Endothelial cell (in vitro differentiated cells): ENCODE results near the gene BLOC1S5. TPM values are rescaled to one million over a fixed set of nuclear protein-coding genes. Genes with fewer than 3 reads are reported as not detected.
A peak's percentile ranks its signal among the peaks of the same experiment; 100 is the strongest.

ENCODE experiments used
- DNase-seq: peaks from one replicate; pipeline ENCODE4 v3.0.0; 2021; ENCODE audit warnings: low spot score
- H3K27ac Mint-ChIP-seq: one replicate; pipeline ENCODE4 v1.8.0; 2021; ENCODE audit warnings: mixed read lengths, inconsistent platforms; ENCODE audit not compliant: unreplicated experiment
- H3K27me3 Mint-ChIP-seq: one replicate; pipeline ENCODE4 v1.8.0; 2021; ENCODE audit warnings: mild to moderate bottlenecking, moderate library complexity, mixed read lengths, inconsistent platforms; ENCODE audit not compliant: unreplicated experiment
- H3K36me3 Mint-ChIP-seq: one replicate; pipeline ENCODE4 v1.8.0; 2021; ENCODE audit warnings: mild to moderate bottlenecking, low read depth, mixed read lengths, inconsistent platforms; ENCODE audit not compliant: unreplicated experiment
- H3K4me1 Mint-ChIP-seq: one replicate; pipeline ENCODE4 v1.8.0; 2021; ENCODE audit warnings: mild to moderate bottlenecking, mixed read lengths, inconsistent platforms; ENCODE audit not compliant: unreplicated experiment
- H3K4me3 Mint-ChIP-seq: one replicate; pipeline ENCODE4 v1.8.0; 2021; ENCODE audit warnings: mild to moderate bottlenecking, mixed read lengths, inconsistent platforms; ENCODE audit not compliant: unreplicated experiment
- H3K9me3 Mint-ChIP-seq: one replicate; pipeline ENCODE4 v1.8.0; 2021; ENCODE audit warnings: mixed read lengths, inconsistent platforms; ENCODE audit not compliant: unreplicated experiment
- CTCF ChIP-seq: fragments of 200-600 bp; sonication (generic); IDR thresholded peaks from one replicate; pipeline ENCODE4 v1.5.0; 2021; ENCODE audit warnings: antibody characterized with exemption; ENCODE audit not compliant: unreplicated experiment
- total RNA-seq: library from RNA; stranded (reverse); fragmentation: NEBNext Ultra II Directional; extraction: Animal tissue kit (Norgen Biotek cat#: 25700); gene quantifications from one replicate; pipeline ENCODE4 v1.2.1, GENCODE V29; 2021; ENCODE audit not compliant: unreplicated experiment

BLOC1S5 gene
- total RNA-seq, 1 donor from 2014 or later: 13.2 TPM

DNA sequence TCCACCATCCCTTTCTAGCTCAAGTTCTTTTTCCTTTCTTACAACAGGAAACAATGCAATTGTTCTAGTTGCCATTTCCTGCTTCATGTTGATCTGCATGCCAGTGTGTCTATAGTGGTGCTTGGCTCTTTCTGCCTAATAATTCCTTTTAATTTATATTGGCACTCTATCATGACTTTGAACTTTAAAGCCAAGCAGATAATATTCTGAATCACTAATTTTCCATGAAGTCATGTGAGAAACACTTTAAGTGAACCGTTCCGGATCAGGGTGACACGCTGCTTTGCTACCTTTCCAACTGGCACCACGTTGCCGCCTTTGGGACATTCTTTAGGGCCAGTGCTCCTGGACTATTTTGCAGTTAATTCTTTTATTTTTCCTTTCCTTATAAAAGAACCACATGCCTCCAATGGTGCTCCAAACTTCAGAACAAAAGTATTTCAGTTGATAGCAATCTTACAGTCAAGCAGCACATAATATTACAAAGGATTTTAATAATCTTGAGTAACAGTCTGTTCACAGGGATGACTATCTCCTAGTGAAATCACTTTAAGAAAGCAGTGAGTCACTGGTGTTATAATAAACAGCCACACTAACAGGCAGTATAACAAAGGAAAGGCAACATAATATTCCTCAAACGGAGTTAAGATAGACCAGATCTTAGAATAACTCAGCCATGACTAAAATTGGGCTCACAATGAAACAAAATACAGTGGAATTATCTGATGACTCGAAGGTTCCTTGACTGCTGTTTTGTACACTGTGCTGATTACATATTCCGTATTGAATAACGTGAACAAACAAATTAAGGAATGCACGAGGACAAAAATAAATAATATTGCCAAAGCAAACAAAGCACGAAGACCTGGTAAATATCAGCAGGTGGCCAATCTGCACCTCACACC is 19.0 kb upstream of the BLOC1S5 start:
- Mint-ChIP-seq H3K4me3 (no peak overlapping the region), H3K36me3 (peaks cover 15% of the 10 kb centered on the region), H3K27ac (peak overlapping the region; percentile 95), H3K4me1 (peaks cover 26% of the 10 kb centered on the region), H3K9me3 (no peaks in the 10 kb centered on the region), H3K27me3 (peaks cover 3% of the 10 kb centered on the region)
- TF ChIP-seq CTCF: no peak
- DNase-seq: no peak

DNA sequence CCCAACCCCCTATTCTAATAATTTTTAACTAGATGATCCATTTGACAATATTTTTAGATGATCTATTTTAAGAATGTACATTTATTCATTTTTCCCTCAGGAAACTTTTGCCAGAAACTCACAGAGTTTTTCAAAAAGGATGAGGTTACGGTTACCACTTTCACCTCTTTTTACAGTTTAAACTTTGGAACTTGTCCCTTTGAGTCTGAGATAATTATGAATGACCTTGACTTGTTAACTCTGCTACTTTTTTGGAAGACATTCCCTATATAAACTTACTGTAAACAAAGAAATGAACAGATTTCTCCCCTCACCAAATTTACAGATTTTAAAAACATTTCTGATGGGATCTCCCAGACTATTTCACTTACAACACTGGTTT is 18.4 kb upstream of the BLOC1S5 start:
- peaks cover 26% of the 10 kb centered on the region for H3K4me1 Mint-ChIP-seq
- peaks cover 9% of the 10 kb centered on the region for H3K36me3 Mint-ChIP-seq
- no peaks in the 10 kb centered on the region for H3K9me3 Mint-ChIP-seq
- TF ChIP-seq CTCF: no peak
- H3K27me3 Mint-ChIP-seq: peaks cover 3% of the 10 kb centered on the region
- H3K4me3 Mint-ChIP-seq: no peak overlapping the region
- DNase-seq: no peak
- peak overlapping the region; percentile 95 for H3K27ac Mint-ChIP-seq

DNA sequence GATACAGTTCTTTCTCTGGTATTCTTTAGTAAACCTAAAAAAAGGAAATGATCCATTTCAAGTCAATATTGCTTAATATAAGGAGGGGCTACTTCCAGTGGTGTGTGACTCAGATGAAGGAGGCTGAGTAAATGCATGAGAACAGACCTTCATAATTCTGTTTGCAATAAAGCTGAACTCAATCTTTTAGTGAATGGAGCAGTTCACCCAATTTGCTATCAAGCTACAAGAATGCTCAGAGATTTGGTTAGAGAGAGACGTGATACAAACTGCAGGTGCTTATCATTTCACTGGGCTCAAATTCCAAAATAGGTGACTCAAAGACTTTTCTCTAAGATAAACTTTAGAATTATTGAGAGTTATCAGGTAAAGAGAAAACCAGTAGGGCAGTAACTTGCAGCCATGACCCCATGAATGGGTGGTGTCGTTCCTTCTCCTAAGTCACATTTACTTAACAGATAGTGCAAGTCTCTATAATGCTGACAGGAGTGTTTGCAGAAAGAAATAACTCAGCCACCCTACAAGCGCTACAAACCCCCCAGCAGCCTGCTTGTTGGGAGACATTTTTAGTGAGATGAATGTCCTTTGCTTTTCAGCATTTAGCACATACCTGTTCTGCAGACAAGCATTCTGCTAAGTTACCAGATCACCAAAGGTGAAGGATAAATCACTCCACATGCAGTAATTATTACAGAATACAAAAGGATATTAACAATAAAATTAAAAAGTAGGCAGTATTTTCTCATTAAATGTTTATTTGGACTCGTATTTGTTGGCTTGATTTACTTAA is 16.4 kb upstream of the BLOC1S5 start:
- Mint-ChIP-seq H3K4me1 (peaks cover 22% of the 10 kb centered on the region), H3K4me3 (no peak overlapping the region), H3K36me3 (no peaks in the 10 kb centered on the region), H3K9me3 (no peaks in the 10 kb centered on the region), H3K27me3 (no peaks in the 10 kb centered on the region), H3K27ac (no peak overlapping the region)
- DNase-seq: no peak
- no peak for TF ChIP-seq CTCF

GRCh38 chr6:8079126-8079525 is 14.9 kb upstream of the BLOC1S5 start:
- no peak for TF ChIP-seq CTCF
- H3K36me3 Mint-ChIP-seq: no peaks in the 10 kb centered on the region
- no peaks in the 10 kb centered on the region for H3K9me3 Mint-ChIP-seq
- no peak overlapping the region for H3K27ac Mint-ChIP-seq
- H3K27me3 Mint-ChIP-seq: no peaks in the 10 kb centered on the region
- DNase-seq: no peak
- H3K4me1 Mint-ChIP-seq: peaks cover 33% of the 10 kb centered on the region
- H3K4me3 Mint-ChIP-seq: no peak overlapping the region
